Inflammatory macrophage treated with lipopolysaccharide for 1 hour (primary cell): ENCODE measurements around the gene LMO3.

Experiments used
- DNase-seq, 2 donors: peaks; one replicate each; pipeline ENCODE4 v3.0.0-alpha.2; 2020 to 2022

LMO3 gene

GRCh38 chr12:16606117-16606200 is at the start of gene LMO3:
TSS of gene LMO3 (minus strand) at chr12:16606162. CDS start at chr12:16600860, 5,302 bp downstream.
- DNase-seq = no peak

GRCh38 chr12:16636435-16637055 is 30.6 kb upstream of the LMO3 start:
- DNase-seq = no peak

GRCh38 chr12:16634786-16635185 is 28.8 kb upstream of the LMO3 start:
- no peak for DNase-seq

DNA sequence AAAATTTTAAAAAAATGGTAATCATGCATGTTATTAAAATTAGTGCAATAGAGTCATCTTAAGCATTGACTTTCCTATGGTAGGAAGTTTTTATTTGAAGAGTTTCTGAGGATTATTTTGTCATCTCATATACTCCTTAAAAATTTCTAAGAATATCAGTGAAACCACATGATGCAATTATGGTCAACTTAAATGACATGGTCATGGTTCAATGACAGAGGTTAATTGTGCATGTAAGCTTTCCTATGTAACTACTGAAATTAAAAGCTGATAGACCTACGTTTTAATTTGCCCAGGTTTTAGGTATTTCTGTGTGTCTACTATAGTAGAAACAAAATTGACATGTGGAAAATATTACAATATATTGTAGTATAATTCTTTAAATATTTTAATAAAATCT is 21.0 kb upstream of the LMO3 start:
- no peak for DNase-seq

DNA sequence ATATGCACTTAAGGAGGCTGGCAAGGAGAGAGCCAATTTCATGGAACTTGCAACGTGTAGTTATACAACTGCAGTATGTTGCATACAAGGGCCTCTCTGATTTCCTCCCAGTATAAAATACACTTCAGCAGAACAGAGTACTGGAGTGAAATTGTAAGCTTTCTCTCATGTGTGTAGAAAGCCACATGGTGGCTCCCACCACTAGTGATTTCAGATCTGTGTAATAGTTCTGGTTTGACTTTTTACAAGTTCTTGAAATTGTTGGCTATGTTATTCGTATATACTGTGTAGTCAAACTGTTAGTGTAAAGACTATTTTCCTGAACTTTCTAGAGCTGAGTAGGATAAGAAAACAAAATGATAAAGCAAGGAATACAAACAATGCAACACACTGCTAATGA is 16.4 kb upstream of the LMO3 start:
- DNase-seq = no peak

GRCh38 chr12:16619537-16619936 is 13.6 kb upstream of the LMO3 start:
- no peak for DNase-seq

DNA sequence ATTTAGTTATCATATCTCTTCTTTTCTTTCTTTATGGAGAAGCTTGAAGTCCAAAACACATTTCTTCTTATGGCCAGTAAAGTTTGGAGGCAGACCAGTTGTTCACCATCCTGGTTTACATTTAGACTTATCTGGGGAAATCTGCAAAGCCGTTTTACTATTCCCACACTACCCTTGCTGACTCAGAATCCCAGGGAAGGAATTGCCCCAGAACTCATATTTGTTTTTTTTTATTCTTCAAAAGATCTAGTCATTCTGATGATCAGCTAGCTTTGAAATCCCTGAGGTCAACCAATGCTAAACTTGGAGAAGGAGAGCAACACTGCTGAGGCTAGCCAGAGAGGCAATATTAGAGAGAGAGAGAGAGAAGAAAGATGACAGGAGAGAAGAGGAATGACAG is 12.3 kb upstream of the LMO3 start:
- no peak for DNase-seq

DNA sequence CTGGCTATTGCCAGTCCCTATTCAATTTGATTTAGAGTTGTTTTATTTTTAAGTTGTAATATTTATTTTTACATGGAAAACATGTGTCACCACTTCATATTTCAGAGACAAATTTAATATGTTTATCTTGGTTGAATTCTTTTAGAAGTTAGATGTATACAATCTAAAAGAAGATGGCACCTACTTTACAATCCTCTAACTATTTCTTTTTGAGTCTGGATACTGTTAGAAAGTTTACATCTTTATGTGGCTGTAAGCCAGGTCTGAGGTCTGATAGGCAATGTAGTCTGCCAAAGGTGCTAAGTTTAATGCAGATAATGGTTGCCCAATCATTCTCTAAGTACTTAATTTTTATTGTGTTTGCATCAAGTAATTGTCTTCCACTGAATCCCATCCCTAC is 7.2 kb upstream of the LMO3 start:
- DNase-seq = no peak

GRCh38 chr12:16612647-16613046 is 6.7 kb upstream of the LMO3 start:
- DNase-seq = no peak

DNA sequence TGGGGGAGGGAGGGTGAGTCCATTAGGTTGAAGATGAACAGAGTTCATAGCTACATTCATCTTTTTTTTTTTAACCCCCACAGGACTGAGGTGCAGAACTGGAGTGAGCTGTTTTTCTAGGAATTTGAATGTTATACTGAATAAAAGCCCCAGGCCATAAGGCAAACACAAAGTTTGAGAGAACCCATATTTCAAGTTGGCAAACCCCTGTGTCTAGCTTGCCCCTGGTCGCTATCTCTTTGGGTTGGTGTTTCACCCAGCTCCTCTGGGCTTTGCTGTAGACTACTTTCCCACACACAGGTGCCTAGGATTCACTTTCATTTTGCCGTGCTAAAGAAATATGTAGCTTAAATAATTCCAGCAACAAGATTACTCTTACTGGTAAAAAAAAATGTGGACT is 5.2 kb upstream of the LMO3 start:
- no peak for DNase-seq

DNA sequence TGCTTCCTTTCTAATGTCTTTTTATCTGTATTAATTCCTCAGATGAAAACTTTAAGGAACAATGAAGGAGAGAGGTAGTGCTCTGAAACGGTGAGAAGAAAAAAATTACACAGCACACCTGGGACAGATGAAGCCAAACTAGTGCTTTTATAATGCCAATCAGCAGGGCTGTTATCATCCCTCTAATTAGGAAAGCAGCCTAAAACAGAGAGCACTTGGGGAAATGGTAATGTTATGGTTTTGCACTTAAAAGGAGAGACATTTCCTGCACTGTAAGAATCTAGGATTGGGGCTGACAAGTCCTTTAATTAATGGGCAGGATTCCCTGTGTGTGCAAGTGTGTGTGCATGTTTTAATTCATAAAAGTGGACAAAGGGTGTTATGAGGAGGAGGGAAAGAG is 4.8 kb upstream of the LMO3 start:
- no peak for DNase-seq

GRCh38 chr12:16610001-16610585 is 4.1 kb upstream of the LMO3 start:
- DNase-seq = no peak

GRCh38 chr12:16608946-16609539 is 3.1 kb upstream of the LMO3 start:
- DNase-seq = no peak

DNA sequence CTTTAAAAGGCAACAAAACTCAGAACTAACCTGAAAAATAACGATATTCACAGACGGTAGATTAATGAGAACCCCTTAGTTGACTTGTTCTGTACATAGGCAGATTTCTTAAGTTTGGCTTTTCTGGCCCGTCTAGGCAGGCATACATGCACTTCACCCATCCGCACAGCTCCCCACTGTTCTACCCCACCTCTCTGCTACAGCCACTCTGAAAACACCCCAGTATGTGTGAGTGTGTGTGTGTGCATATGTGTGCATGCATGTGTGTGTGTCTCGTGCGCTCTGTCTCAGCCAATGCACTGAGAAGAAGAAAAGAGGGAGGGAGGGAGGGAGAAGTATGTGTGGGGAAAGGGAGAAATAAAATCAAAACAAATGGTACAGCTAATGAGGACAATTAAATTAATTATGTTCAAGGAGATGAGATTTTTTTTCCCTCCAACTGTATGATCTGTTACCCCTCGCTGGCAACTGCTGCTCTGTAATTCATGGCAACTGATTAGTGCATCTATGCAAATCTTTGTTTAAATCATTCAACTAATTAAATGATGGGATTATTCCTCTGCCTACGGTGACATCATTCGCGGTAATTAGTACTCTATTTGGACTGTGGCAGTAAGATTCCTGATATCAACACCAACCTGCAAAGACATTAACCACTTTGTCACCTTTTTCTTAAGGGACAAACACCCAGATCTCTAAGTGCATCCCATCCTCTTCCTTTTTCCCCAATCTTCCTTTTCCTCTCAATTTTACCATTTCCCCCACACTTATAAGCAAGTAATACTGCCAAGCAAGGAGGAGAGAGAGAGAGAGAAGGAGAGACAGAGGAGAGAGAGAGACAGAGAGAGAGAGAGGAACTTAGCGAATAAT is 2.2 kb upstream of the LMO3 start:
- no peak for DNase-seq

GRCh38 chr12:16606991-16607390 is 1.0 kb upstream of the LMO3 start:
- DNase-seq = no peak

DNA sequence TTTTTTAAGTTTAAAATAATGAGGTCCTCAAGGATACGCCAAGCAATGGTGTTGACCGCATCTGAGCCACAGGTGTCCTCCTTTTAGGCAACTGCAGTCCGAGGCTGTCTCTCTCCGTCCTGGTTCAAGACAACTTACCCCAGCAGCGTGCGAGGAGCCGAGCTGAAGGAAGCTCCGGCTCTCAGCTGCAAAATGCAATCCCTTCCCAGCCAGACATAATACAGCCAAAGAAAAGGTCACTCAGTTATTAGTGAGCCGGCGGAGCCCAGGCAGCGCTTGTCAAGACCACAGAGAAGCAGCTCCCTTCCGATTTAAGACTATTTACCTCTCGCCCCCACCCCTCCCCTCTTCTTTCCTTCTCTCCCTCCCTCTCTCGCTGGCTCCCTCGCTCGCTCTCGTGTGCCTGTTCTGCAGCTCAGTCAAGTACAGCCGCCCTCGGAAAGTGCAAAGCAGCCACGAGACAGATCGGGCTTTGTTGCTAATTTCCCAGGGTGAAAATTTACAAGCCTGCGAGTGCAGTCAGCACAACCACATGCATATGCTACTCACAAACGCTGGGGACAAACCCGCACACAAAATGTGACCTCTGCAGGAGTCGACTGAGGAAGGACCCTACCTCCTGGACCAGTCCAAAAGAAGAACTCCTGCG is 363 bp upstream of the LMO3 start:
- no peak for DNase-seq

- no peak for DNase-seq
These were observed 283 bp downstream of the LMO3 start for GRCh38 chr12:16605642-16606116.

DNA sequence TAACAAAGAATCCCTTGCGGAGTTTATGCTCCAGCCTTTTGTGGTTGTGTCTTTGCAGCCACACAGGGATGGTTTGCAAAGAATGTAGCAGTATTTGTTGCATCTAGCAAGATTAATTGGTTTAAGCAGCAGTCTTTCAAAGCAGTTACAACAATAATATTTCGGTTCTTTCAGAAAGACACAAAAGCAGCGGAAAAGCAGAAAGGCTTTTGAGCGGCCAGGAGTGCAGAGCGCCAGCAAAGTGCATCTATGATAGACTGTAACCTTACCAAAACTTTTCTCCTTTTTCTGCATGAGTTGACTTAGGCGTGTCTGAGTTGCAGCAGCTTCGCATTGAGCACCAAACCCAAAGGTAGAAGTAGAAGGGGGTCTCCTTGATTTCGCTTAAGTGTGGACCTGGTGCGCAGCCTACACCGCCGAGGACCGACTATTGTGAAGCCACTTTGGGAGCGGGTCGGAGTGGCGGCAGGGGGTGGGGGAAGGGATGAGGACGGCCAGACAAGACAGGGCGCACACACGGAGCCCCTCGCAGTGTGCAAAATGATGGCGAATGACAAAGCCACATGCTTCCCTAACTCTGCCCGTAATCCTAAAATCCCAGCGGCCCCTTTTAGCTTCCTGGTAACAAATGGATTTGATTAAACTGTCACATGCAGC is 1.2 kb downstream of the LMO3 start:
- DNase-seq = no peak

GRCh38 chr12:16603916-16604575 is 1.9 kb downstream of the LMO3 start:
- no peak for DNase-seq

DNA sequence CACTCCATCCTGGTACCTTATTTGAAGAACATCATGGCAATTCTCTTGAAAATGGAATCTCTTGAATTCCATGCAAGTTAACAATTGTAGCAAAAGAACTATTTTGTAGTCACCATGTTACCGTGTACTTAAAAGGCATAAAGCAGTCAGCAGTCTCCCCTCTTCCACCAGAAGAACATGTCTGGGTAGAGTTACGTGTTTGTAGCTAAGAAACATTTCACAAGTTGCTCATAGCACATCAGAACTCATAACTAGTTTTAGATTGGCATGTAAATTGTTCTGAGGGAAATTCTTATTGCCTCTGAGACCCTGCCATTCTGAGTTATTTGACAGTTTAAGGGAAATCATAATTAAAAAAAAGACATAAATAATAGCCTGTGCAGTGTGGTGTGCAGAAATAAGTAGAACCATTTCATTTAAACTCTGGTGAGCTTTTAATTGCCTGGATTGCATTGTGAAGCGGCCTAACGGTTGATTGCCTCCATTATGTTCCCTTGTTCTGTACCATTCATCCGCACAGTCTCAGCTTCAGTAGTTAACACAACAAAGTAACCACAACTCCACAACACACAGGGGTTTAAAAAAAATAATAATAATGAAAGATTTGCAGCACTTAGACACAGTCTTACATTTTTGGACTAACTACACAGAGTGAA is 2.6 kb downstream of the LMO3 start:
- DNase-seq = no peak

- DNase-seq = no peak
These were observed 3.5 kb downstream of the LMO3 start for GRCh38 chr12:16602412-16602811.

GRCh38 chr12:16600525-16600924 is 5.4 kb downstream of the LMO3 start:
- no peak for DNase-seq
